ENCODE results near the gene RNF212B. TPM values are rescaled to one million over a fixed set of nuclear protein-coding genes. Genes with fewer than 3 reads are reported as not detected.
A peak's percentile ranks its signal among the peaks of the same experiment; 100 is the strongest.

RNF212B gene
- total RNA-seq, 1 experiment from 2014 or later, result not detected

DNA sequence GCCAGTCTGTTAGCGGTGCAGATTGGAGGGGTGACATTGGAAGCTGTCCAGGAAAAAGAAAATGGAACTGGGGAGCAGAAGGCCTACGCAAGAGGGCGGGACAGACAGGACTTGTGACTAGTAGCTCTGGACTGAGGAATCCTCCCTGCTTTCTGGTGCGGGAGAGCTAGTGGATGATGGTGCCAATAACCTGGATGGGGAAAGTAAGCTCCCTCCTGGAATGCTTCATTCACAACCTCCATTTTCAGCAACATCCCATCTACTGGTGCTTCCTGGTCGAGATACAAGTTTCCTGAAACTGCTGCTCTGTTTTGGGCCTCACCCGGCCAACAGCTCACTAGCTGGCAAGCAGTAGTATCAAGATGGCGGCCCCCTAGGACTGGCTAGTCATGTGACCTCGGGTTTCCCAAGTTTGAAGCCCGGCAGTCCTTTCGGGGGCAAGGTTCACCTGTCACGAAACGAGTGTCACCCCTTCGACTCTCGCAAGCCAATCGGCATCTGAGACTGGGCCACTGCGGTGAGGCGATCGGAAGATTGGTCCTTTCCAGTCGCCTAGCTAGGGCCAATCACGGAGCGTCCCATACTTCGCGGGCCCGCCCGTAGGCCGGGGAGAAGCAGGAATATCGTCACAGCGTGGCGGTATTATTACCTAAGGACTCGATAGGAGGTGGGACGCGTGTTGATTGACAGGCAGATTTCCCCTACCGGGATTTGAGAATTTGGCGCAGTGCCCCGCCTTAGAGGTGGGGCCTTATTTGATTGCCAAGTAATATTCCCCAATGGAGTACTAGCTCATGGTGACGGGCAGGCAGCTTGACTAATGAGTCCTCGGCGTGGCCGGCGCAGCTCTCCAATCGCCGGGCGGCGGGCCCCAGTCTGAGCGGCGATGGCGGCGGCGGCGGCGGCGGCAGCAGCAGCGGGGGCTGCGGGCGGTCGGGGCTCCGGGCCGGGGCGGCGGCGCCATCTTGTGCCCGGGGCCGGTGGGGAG is 83.1 kb downstream of the RNF212B start, which contains the start of gene PABPN1:
Gene PABPN1 (plus strand): TSS at position 874 of the 988 bp plus-strand sequence. CDS start 13 bp downstream, at position 887.
- DNase-seq (ENCODE audit: low read depth), result peak; percentile 100

DNA sequence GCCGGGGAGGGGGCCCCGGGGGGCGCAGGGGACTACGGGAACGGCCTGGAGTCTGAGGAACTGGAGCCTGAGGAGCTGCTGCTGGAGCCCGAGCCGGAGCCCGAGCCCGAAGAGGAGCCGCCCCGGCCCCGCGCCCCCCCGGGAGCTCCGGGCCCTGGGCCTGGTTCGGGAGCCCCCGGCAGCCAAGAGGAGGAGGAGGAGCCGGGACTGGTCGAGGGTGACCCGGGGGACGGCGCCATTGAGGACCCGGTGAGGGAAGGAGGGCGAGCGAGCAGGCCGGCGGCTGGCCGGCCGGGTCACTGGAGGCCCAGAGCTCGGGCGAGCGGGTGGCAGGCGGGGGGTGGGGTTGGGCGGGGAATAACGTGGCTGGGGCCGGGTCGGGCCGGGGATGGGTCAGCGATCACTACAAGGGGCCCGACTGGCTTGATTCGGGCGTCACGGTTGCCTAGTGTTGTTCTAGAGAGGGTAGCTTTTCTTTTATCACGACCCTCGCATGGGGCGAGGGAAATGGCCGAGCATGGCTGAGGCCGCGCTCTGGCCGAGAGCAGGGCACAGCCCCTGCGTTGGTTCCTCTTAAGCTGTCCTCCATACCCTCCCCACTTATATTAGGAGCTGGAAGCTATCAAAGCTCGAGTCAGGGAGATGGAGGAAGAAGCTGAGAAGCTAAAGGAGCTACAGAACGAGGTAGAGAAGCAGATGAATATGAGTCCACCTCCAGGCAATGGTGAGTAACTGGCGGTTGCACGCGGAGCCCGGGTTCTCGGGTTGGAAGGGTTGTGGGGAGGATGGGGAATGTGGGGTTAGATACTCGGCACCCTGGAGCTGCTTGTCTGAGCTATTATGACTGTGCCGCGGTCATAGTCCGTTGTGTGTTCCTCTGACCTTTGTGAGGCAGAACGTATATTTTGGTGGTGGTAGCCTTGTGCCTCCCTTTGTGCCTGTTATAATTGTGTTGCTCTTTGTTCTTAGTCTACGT is 84.1 kb downstream of the RNF212B start:
- peak; percentile 47 for DNase-seq (ENCODE audit: low read depth)

Small RNA genes lying within 50 kb of the gene (small RNA-seq; reads per million reads assigned to genes)
- gene AL049829.1 (not detected), gene RNU6-1046P (not detected)

Other genes starting within 250 kb of the RNF212B start
- 4.6 and 7.4 TPM in 2 replicates for gene C14orf93, start 227.8 kb upstream of the RNF212B start, total RNA-seq (2014; rRNA removed; shearing (Covaris generic))
- gene PSMB5, start 203.0 kb upstream of the RNF212B start, total RNA-seq (2014; rRNA removed; shearing (Covaris generic)), result 335 and 366 TPM in 2 replicates
- 0.10 TPM in 1 of 2 replicates, not detected in the other for gene PSMB11, start 195.7 kb upstream of the RNF212B start, total RNA-seq (2014; rRNA removed; shearing (Covaris generic))
- 15.3 and 18.2 TPM in 2 replicates for gene CDH24, start 180.4 kb upstream of the RNF212B start, total RNA-seq (2014; rRNA removed; shearing (Covaris generic))
- gene ACIN1, start 142.8 kb upstream of the RNF212B start, total RNA-seq (2014; rRNA removed; shearing (Covaris generic)), result 78.0 and 89.7 TPM in 2 replicates
- 82.8 and 89.1 TPM in 2 replicates for gene C14orf119, start 142.4 kb upstream of the RNF212B start, total RNA-seq (2014; rRNA removed; shearing (Covaris generic))
- not detected in 2 replicates for gene CIROP, start 132.9 kb upstream of the RNF212B start, total RNA-seq (2014; rRNA removed; shearing (Covaris generic))
- gene CEBPE, start 118.7 kb upstream of the RNF212B start, total RNA-seq (2014; rRNA removed; shearing (Covaris generic)), result 0.13 TPM in 1 of 2 replicates, not detected in the other
- 0.06 and 0.50 TPM in 2 replicates for gene SLC7A8, start 54.3 kb upstream of the RNF212B start, total RNA-seq (2014; rRNA removed; shearing (Covaris generic))
- 2.3 and 3.3 TPM in 2 replicates for gene HOMEZ, start 48.2 kb downstream of the RNF212B start, total RNA-seq (2014; rRNA removed; shearing (Covaris generic))
- gene PPP1R3E, start 64.9 kb downstream of the RNF212B start, total RNA-seq (2014; rRNA removed; shearing (Covaris generic)), result 3.2 and 4.0 TPM in 2 replicates
- gene BCL2L2, start 68.9 kb downstream of the RNF212B start, total RNA-seq (2014; rRNA removed; shearing (Covaris generic)), result 14.0 and 16.5 TPM in 2 replicates
- gene PABPN1, start 83.5 kb downstream of the RNF212B start, total RNA-seq (2014; rRNA removed; shearing (Covaris generic)), result 129 and 147 TPM in 2 replicates
- 1.2 and 5.5 TPM in 2 replicates for gene SLC22A17, start 115.0 kb downstream of the RNF212B start, total RNA-seq (2014; rRNA removed; shearing (Covaris generic))
- not detected in 2 replicates for gene EFS, start 127.2 kb downstream of the RNF212B start, total RNA-seq (2014; rRNA removed; shearing (Covaris generic))
- gene IL25, start 134.9 kb downstream of the RNF212B start, total RNA-seq (2014; rRNA removed; shearing (Covaris generic)), result not detected in 2 replicates
- gene CMTM5, start 139.1 kb downstream of the RNF212B start, total RNA-seq (2014; rRNA removed; shearing (Covaris generic)), result 0.10 TPM in 1 of 2 replicates, not detected in the other
- 0.03 TPM in 1 of 2 replicates, not detected in the other for gene MYH6, start 170.3 kb downstream of the RNF212B start, total RNA-seq (2014; rRNA removed; shearing (Covaris generic))
- not detected in 2 replicates for gene MYH7, start 197.7 kb downstream of the RNF212B start, total RNA-seq (2014; rRNA removed; shearing (Covaris generic))
- 75.0 and 78.0 TPM in 2 replicates for gene NGDN, start 231.8 kb downstream of the RNF212B start, total RNA-seq (2014; rRNA removed; shearing (Covaris generic))

All from HT1080 (cell line).